Choroid plexus epithelial cell (primary cell): ENCODE measurements around the gene STIM2.

ENCODE experiments used
- DNase-seq: peaks from one replicate; pipeline ENCODE4 v3.0.0-alpha.2; 2010; ENCODE audit warnings: low read depth
- H3K4me3 ChIP-seq: 2 replicates; pipeline ENCODE4 v1.5.1; 2011; ENCODE audit warnings: low read depth, mild to moderate bottlenecking, control low read depth, low read length, moderate library complexity
- CTCF ChIP-seq: conservative IDR thresholded peaks from 2 replicates; pipeline ENCODE4 v1.5.1; 2011; ENCODE audit warnings: low read depth, mild to moderate bottlenecking, control low read depth, inconsistent platforms, low read length, moderate library complexity

The STIM2 gene

GRCh38 chr4:26984896-26985295, 124.3 kb downstream of the STIM2 start:
- H3K4me3 ChIP-seq = no peak overlapping the region
- DNase-seq = peak; percentile 58
- no peak for TF ChIP-seq CTCF

GRCh38 chr4:26985873-26986272, 125.2 kb downstream of the STIM2 start:
- TF ChIP-seq CTCF = no peak
- H3K4me3 ChIP-seq = no peak overlapping the region
- peak; percentile 71 for DNase-seq

GRCh38 chr4:26987191-26987590, 126.5 kb downstream of the STIM2 start:
- H3K4me3 ChIP-seq = no peak overlapping the region
- DNase-seq = no peak
- TF ChIP-seq CTCF = no peak

GRCh38 chr4:26991057-26991456, 130.4 kb downstream of the STIM2 start:
- no peak overlapping the region for H3K4me3 ChIP-seq
- no peak for TF ChIP-seq CTCF
- DNase-seq = no peak

- H3K4me3 ChIP-seq = no peak overlapping the region
- no peak for TF ChIP-seq CTCF
- DNase-seq = peak; percentile 83
Observed at GRCh38 chr4:26992657-26993361, 132.2 kb downstream of the STIM2 start.

- DNase-seq = no peak
- TF ChIP-seq CTCF = no peak
- H3K4me3 ChIP-seq = no peak overlapping the region
Observed at GRCh38 chr4:26993539-26993938, 132.9 kb downstream of the STIM2 start.

GRCh38 chr4:26993967-26994366, 133.3 kb downstream of the STIM2 start:
- TF ChIP-seq CTCF = no peak
- no peak for DNase-seq
- no peak overlapping the region for H3K4me3 ChIP-seq
